Esophagus muscularis mucosa (tissue), 4 donors: ENCODE results near the gene NDUFV1. TPM values are rescaled to one million over a fixed set of nuclear protein-coding genes. Genes with fewer than 3 reads are reported as not detected.

Experiments used
- DNase-seq: peaks from one replicate; pipeline ENCODE4 v3.0.0-alpha.2; 2017; ENCODE audit errors: extremely low spot score
- H3K27ac ChIP-seq, 4 donors: fragments of 200-600 bp; sonication (generic); replicated peaks in 1 of 4; 1 replicate in 3 of 4; 2 replicates in 1 of 4; pipeline ENCODE4 v1.5.1; 2016 to 2019; ENCODE audit warnings: mild to moderate bottlenecking in 1 of 4
- H3K27me3 ChIP-seq, 4 donors: fragments of 200-600 bp; sonication (generic); one replicate each; pipeline versions ENCODE4 v1.5.1 to v1.6.0; 2016 to 2019
- H3K36me3 ChIP-seq, 4 donors: fragments of 200-600 bp; sonication (generic); one replicate each; pipeline ENCODE4 v1.5.1; 2016 to 2019
- H3K4me1 ChIP-seq, 4 donors: fragments of 200-600 bp; sonication (generic); one replicate each; pipeline ENCODE4 v1.5.1; 2016 to 2019
- H3K4me3 ChIP-seq, 4 donors: fragments of 200-600 bp; sonication (generic); 1 replicate in 2 of 4; 2 replicates in 2 of 4; pipeline ENCODE4 v1.5.1; 2016 to 2019; ENCODE audit warnings: mild to moderate bottlenecking in 4 of 4, moderate library complexity in 1 of 4
- H3K9me3 ChIP-seq, 4 donors: fragments of 200-600 bp; sonication (generic); 1 replicate in 3 of 4; 2 replicates in 1 of 4; pipeline ENCODE4 v1.5.1; 2016 to 2019
- EP300 ChIP-seq: sonication (generic); formaldehyde crosslinking; IDR thresholded peaks from one replicate; pipeline ENCODE4 v1.6.1; 2017; ENCODE audit warnings: antibody characterized with exemption
- POLR2A ChIP-seq: fragments of 450-650 bp; IDR thresholded peaks from one replicate; pipeline ENCODE4 v1.6.1; 2017; ENCODE audit warnings: antibody characterized with exemption, moderate library complexity, mild to moderate bottlenecking, low read depth
- POLR2AphosphoS5 ChIP-seq, 2 donors: sonication (generic); formaldehyde crosslinking; IDR thresholded peaks; one replicate each; pipeline ENCODE4 v1.6.1; 2017; ENCODE audit warnings: antibody characterized with exemption in 2 of 2
- WGBS: methylation state at CpG from one replicate; pipeline ENCODE4 v1.1.5; 2018; 5-methylcytosine and 5-hydroxymethylcytosine counted together
- intact Hi-C: fragments of 100-400 bp; cut with DNase I; formaldehyde crosslinking; loops from one replicate; pipeline ENCODE4 v1.15.1; 2023
- total RNA-seq, 4 donors: library from RNA; depleted of rRNA; stranded (reverse); fragments of >200 nt; gene quantifications; one replicate each; pipeline versions ENCODE4 v1.1.0 to v1.2.1, GENCODE V29; 2016
- TF ChIP-seq, protein P1 (sequence below), 3 experiments: fragments of 200-600 bp in 2 of 3; fragments of 450-650 bp in 1 of 3; sonication (generic) in 2 of 3; IDR thresholded peaks; one replicate each; pipeline ENCODE4 v1.5.1; 2017 to 2019; ENCODE audit warnings: antibody characterized with exemption in 3 of 3, mild to moderate bottlenecking in 2 of 3, moderate library complexity in 1 of 3

NDUFV1 gene
- total RNA-seq, 4 donors from 2014 or later = 196 to 252 (median 212) TPM

DNA sequence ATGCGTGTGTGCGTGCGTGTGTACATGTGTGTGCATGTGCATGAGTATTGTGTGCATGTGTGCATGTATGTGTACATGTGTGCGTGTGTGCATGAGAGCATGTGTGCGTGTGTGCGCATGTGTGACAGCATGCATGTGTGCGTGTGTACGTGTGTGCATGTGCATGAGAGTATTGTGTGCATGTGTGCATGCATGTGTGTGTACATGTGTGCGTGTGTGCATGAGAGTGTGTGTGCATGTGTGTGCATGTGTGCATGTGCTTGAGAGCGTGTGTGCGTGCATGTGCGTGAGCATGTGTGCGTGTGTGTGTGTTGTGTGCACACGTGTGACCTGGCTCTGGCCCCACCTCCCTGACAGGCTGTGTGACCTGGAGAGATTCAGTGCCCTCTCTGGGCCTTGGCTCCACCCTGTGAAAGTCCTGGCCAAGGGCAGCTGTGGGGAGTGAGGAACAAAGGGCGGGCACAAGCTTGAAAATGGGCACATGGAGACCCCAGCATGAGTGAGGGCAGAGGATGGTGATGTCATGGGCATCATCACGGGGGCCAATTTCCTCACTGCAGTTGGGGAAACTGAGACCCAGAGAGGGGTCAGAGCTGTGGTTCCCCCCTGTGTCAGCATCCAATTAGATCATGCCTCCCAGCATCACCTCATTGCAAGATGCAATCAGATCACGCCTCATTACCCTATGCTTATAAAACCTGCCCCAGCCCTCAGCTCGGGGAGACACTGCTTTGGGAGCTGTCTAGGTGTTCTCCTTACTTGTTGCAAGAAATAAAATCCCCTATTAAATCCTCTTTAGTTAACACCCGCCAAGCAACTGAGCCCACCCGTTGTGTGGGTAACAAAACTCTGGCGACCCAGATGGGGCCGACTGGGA is 43.1 kb downstream of the NDUFV1 start:
- no peak overlapping the region for H3K27ac ChIP-seq
- DNase-seq = no peak

DNA sequence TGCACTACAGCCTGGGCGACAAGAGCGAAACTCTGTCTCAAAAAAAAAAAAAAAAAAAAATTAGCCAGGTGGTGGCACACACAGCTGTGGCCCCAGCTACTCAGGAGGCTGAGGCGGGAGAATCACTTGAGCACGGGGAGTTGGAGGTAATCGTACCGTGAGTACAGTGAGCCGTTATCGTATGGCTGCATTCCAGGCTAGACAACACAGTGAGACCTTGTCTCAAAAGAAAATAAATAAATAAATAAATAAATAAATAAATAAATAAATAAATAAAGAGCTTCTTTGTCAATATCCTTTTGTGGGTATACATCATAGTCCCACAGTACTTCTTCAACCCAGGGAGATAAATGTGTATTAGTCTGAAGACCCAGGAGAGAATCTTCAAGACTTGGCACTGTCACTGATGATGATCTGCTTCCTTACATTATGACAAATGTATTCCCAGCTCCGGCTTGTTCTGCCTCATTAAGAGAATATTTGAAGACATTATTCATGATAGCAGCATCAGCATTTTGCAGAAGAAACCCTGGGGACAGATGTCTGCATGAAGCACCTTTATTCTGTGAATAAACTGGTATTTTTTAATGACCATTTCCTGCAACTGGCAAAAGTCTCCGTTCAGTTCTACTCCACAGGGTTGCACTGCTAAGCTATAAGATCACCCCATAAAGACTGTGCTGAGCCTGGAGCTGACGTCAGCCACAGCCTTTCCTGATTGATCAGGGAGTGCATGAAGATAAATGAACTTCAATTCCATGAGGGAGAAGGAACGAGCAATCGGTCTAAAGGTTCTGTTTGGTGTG is 45.4 kb downstream of the NDUFV1 start:
- Histone ChIP-seq H3K4me3 (no peak overlapping the region), H3K4me1 (no peaks in the 10 kb centered on the region), H3K27me3 (peaks cover 0 to 47% (median 4%) of the 10 kb centered on the region in 4 donors), H3K27ac (no peak overlapping the region), H3K36me3 (no peaks in the 10 kb centered on the region), H3K9me3 (no peaks in the 10 kb centered on the region)
- DNase-seq = no peak
- 46% methylated on average over 13 of the region's 13 CpGs for WGBS
- intact Hi-C loops = no loop called here
- TF ChIP-seq EP300 = no peak
- TF ChIP-seq POLR2AphosphoS5 (IDR thresholded peaks at IDR 0.05) = no peak

More for the DNA sequence above, 43.1 kb downstream of the NDUFV1 start:
- Histone ChIP-seq H3K9me3 (no peaks in the 10 kb centered on the region), H3K4me1 (no peaks in the 10 kb centered on the region), H3K27me3 (peaks cover 0 to 62% (median 4%) of the 10 kb centered on the region in 4 donors), H3K4me3 (peak overlapping the region in 3 of 4 donors; percentile 32 to 43 (median 34)), H3K36me3 (no peaks in the 10 kb centered on the region)
- TF ChIP-seq POLR2A = no peak
- TF ChIP-seq EP300 = no peak
- TF ChIP-seq POLR2AphosphoS5 (IDR thresholded peaks at IDR 0.05) = no peak
- TF ChIP-seq, protein P1, sequence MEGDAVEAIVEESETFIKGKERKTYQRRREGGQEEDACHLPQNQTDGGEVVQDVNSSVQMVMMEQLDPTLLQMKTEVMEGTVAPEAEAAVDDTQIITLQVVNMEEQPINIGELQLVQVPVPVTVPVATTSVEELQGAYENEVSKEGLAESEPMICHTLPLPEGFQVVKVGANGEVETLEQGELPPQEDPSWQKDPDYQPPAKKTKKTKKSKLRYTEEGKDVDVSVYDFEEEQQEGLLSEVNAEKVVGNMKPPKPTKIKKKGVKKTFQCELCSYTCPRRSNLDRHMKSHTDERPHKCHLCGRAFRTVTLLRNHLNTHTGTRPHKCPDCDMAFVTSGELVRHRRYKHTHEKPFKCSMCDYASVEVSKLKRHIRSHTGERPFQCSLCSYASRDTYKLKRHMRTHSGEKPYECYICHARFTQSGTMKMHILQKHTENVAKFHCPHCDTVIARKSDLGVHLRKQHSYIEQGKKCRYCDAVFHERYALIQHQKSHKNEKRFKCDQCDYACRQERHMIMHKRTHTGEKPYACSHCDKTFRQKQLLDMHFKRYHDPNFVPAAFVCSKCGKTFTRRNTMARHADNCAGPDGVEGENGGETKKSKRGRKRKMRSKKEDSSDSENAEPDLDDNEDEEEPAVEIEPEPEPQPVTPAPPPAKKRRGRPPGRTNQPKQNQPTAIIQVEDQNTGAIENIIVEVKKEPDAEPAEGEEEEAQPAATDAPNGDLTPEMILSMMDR (IDR thresholded peaks at IDR 0.05) = no peak
- WGBS = 79% methylated on average over 20 of the region's 22 CpGs
- intact Hi-C loops = no loop called here

DNA sequence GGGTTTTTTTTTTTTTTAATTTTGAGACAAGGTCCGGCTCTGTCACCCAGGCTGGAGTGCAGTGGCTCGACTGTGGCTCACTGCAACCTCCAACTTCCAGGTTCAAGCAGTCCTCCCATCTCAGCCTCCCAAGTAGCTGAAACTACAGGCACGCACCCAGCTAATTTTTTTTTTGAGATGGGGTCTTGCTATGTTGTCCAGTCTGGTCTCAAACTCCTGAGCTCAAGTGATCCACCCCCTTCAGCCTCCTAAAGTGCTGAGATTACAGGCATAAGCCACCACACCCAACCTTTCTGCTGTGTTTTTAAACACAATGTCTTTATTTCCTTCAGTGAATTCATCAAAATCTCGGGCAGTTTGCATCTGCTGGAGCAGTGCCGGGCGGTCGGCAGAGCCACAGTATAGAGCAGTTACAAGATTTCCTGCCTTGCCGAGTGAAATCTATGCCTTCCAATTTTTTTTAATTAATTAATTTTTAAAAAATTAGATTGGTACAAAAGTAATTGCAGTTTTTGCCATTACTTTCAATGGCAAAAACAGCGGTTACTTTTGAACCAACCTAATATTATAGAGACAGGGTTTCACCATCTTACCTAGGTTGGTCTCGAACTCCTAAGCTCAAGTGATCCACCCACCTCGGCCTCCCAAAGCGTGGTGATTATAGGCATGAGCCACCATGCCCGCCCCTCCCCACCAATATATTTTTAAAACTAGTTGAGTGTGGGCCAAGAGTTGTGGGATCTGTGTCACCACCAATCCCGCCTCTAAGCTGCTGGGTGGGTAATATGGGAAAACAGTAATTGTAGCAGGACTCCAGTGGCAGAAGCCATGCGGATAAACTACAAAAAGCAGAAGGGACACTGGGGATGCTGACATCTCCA is 46.5 kb downstream of the NDUFV1 start:
- H3K4me1 ChIP-seq = no peaks in the 10 kb centered on the region
- intact Hi-C loops = no loop called here
- WGBS = 85% methylated on average over 14 of the region's 15 CpGs

DNA sequence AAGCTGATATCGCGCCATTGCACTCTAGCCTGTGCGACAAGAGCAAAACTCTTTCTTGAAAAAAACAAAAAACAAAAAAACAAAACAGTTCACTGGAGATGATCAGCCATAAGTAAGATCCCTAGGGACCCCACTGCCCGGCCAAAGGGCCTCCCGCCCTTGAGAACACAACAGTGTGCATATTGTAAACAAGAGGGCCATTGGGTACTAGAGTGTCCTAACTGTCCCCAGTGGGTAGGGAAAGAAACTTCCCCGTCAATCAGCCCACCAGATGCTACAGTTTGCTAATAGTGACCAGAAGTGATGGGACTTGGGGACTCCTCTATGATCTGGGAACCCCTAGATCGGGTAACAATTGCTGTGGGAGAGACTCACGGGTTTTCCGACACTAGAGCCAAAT is 47.5 kb downstream of the NDUFV1 start:
- H3K4me3 ChIP-seq = no peak overlapping the region
- H3K36me3 ChIP-seq = no peaks in the 10 kb centered on the region
- intact Hi-C loops = no loop called here
- no peaks in the 10 kb centered on the region for H3K9me3 ChIP-seq
- no peak overlapping the region for H3K27ac ChIP-seq
- WGBS = 77% methylated on average over 9 of the region's 9 CpGs
- no peaks in the 10 kb centered on the region for H3K4me1 ChIP-seq
- DNase-seq = no peak
- TF ChIP-seq POLR2A (no peak), POLR2AphosphoS5 (IDR thresholded peaks at IDR 0.05) (no peak), EP300 (no peak)
- TF ChIP-seq, protein P1 (IDR thresholded peaks at IDR 0.05) = no peak
- H3K27me3 ChIP-seq = peaks cover 0 to 27% (median 4%) of the 10 kb centered on the region in 4 donors

More for the DNA sequence above, 46.5 kb downstream of the NDUFV1 start:
- Histone ChIP-seq H3K4me3 (no peak overlapping the region), H3K27me3 (peaks cover 0 to 37% (median 4%) of the 10 kb centered on the region in 4 donors), H3K36me3 (no peaks in the 10 kb centered on the region), H3K9me3 (no peaks in the 10 kb centered on the region), H3K27ac (no peak overlapping the region)
- DNase-seq = no peak
- TF ChIP-seq POLR2AphosphoS5 (IDR thresholded peaks at IDR 0.05) (no peak), POLR2A (no peak), EP300 (no peak)
- TF ChIP-seq, protein P1 (IDR thresholded peaks at IDR 0.05) = no peak
